Amniotic stem cell (primary cell): ENCODE measurements around the gene RALA.
"Not testable (repeated sequence)": the region's sequence is repeated elsewhere in the genome, so short reads cannot be mapped to it uniquely, and the experiment has no call there.

Experiments
- DNase-seq: peaks from one replicate; lab custom pipeline; 2025; lab: John Stamatoyannopoulos, UW

RALA gene

GRCh38 chr7:39645482-39646407, 22.4 kb downstream of the RALA start:
- DNase-seq, result no peak

GRCh38 chr7:39647816-39648215, 24.4 kb downstream of the RALA start:
- DNase-seq, result no peak

GRCh38 chr7:39650676-39651075, 27.3 kb downstream of the RALA start:
- no peak for DNase-seq

GRCh38 chr7:39651265-39651664, 27.9 kb downstream of the RALA start:
- DNase-seq, result no peak

GRCh38 chr7:39656415-39656814, 33.0 kb downstream of the RALA start:
- no peak for DNase-seq

- no peak for DNase-seq
These were observed 36.1 kb downstream of the RALA start for GRCh38 chr7:39659356-39660013.

GRCh38 chr7:39661960-39662359, 38.6 kb downstream of the RALA start:
- no peak for DNase-seq

GRCh38 chr7:39663263-39663662, 39.9 kb downstream of the RALA start:
- DNase-seq, result no peak

GRCh38 chr7:39664057-39664456, 40.7 kb downstream of the RALA start:
- no peak for DNase-seq

GRCh38 chr7:39664585-39664984, 41.2 kb downstream of the RALA start:
- DNase-seq, result no peak

GRCh38 chr7:39666562-39666961, 43.2 kb downstream of the RALA start:
- DNase-seq, result no peak

GRCh38 chr7:39667341-39667923, 44.1 kb downstream of the RALA start:
- no peak for DNase-seq

GRCh38 chr7:39668280-39668679, 44.9 kb downstream of the RALA start:
- DNase-seq, result not testable (repeated sequence)

GRCh38 chr7:39670052-39670451, 46.7 kb downstream of the RALA start:
- no peak for DNase-seq

GRCh38 chr7:39670934-39671333, 47.6 kb downstream of the RALA start:
- DNase-seq, result no peak

- DNase-seq, result no peak
These were observed 48.8 kb downstream of the RALA start for GRCh38 chr7:39672176-39672575.

- DNase-seq, result no peak
These were observed 50.5 kb downstream of the RALA start for GRCh38 chr7:39673868-39674267.

- no peak for DNase-seq
These were observed 51.0 kb downstream of the RALA start for GRCh38 chr7:39674406-39674805.

GRCh38 chr7:39676346-39676745, 53.0 kb downstream of the RALA start:
- no peak for DNase-seq

- DNase-seq, result no peak
These were observed 55.7 kb downstream of the RALA start for GRCh38 chr7:39678930-39679709.

- DNase-seq, result not testable (repeated sequence)
These were observed 56.5 kb downstream of the RALA start for GRCh38 chr7:39679874-39680273.

- no peak for DNase-seq
These were observed 58.6 kb downstream of the RALA start for GRCh38 chr7:39681887-39682441.
